PC-9 (cell line): ENCODE data around the gene EIF2AK2. TPM values are rescaled to one million over a fixed set of nuclear protein-coding genes. Genes with fewer than 3 reads are reported as not detected.

Experiments used
- BruUV-seq: library from RNA; stranded (reverse); fragments of 400-500 nt; replicated peaks from 2 replicates; lab custom pipeline; 2021; lab: Mats Ljungman, UMichigan
- CTCF ChIA-PET: fragments of 300-600 bp; sonication (Branson Sonifier 250); formaldehyde crosslinking; loops from one replicate; lab custom pipeline; 2022; ENCODE audit warnings: antibody characterized with exemption; lab: Charles Lee
- POLR2A ChIA-PET: fragments of 300-600 bp; sonication (Branson Sonifier 250); formaldehyde crosslinking; loops from one replicate; lab custom pipeline; 2022; ENCODE audit warnings: antibody characterized with exemption; ENCODE audit not compliant: unreplicated experiment; lab: Charles Lee
- DNase-seq, 2 experiments: peaks; one replicate each; pipeline versions ENCODE4 v3.0.0 to v3.0.0-alpha.2; 2015 to 2022; ENCODE audit warnings: mixed read lengths in 1 of 2
- H2AFZ ChIP-seq: fragments of 200-600 bp; sonication (generic); 2 replicates; pipeline ENCODE4 v1.8.1; 2017; ENCODE audit warnings: antibody characterized with exemption
- H3F3A ChIP-seq: fragments of 200-600 bp; sonication (generic); 2 replicates; pipeline ENCODE4 v1.8.1; 2017; ENCODE audit warnings: antibody characterized with exemption, mild to moderate bottlenecking, low read depth; ENCODE audit not compliant: insufficient read depth
- H3K27ac ChIP-seq: fragments of 200-600 bp; sonication (generic); 2 replicates; pipeline ENCODE4 v1.6.1; 2016; ENCODE audit warnings: mixed run types
- H3K27me3 ChIP-seq: fragments of 200-600 bp; sonication (generic); 2 replicates; pipeline ENCODE4 v1.6.1; 2016; ENCODE audit warnings: low read depth, mixed run types; ENCODE audit not compliant: insufficient read depth
- H3K36me3 ChIP-seq: fragments of 200-600 bp; sonication (generic); 2 replicates; pipeline ENCODE4 v1.6.1; 2016; ENCODE audit warnings: low read depth, mixed run types
- H3K4me1 ChIP-seq: fragments of 200-600 bp; sonication (generic); replicated peaks from 2 replicates; pipeline ENCODE4 v1.6.1; 2016; ENCODE audit warnings: mixed run types; ENCODE audit not compliant: insufficient read depth
- H3K4me2 ChIP-seq: fragments of 200-600 bp; sonication (generic); 2 replicates; pipeline ENCODE4 v1.6.1; 2017; ENCODE audit warnings: mixed run types
- H3K4me3 ChIP-seq: fragments of 200-600 bp; sonication (generic); 2 replicates; pipeline ENCODE4 v1.6.1; 2016; ENCODE audit warnings: mixed run types
- H3K79me2 ChIP-seq: fragments of 200-600 bp; sonication (generic); 2 replicates; pipeline ENCODE4 v1.6.1; 2017; ENCODE audit warnings: low read depth, mixed run types
- H3K9me2 ChIP-seq: fragments of 200-600 bp; sonication (generic); 2 replicates; pipeline ENCODE4 v1.8.1; 2017; ENCODE audit warnings: mild to moderate bottlenecking; ENCODE audit not compliant: insufficient read depth
- H3K9me3 ChIP-seq: fragments of 200-600 bp; sonication (generic); 2 replicates; pipeline ENCODE4 v1.8.1; 2016; ENCODE audit warnings: low read depth; ENCODE audit not compliant: insufficient read depth
- H4K20me1 ChIP-seq: fragments of 200-600 bp; sonication (generic); 2 replicates; pipeline ENCODE4 v1.8.1; 2017; ENCODE audit not compliant: insufficient read depth
- EZH2 ChIP-seq: fragments of 200-600 bp; sonication (generic); IDR thresholded peaks from 2 replicates; pipeline ENCODE4 v1.8.0; 2017; ENCODE audit warnings: antibody characterized with exemption, low read depth
- intact Hi-C: fragments of 100-400 bp; cut with micrococcal nuclease; formaldehyde crosslinking; loops from one replicate; pipeline ENCODE4 v1.10.0; 2022; ENCODE audit not compliant: unreplicated experiment
- total RNA-seq: library from RNA; stranded (reverse); gene quantifications from 2 replicates; pipeline ENCODE4 v1.2.3, GENCODE V29; 2021
- TF ChIP-seq, protein P1 (sequence below): fragments of 200-600 bp; sonication (generic); conservative IDR thresholded peaks from 2 replicates; pipeline ENCODE4 v1.6.1; 2017; ENCODE audit warnings: mixed run types, antibody characterized with exemption, mild to moderate bottlenecking, moderate library complexity

Gene EIF2AK2
- total RNA-seq, 1 experiment from 2014 or later, result 61.2 TPM

GRCh38 chr2:37190290-37190689 lies 33.5 kb upstream of the EIF2AK2 start:
- no peak for DNase-seq
- Histone ChIP-seq H3K79me2 (no peaks in the 10 kb centered on the region), H3K9me3 (no peaks in the 10 kb centered on the region; the same call in 1 of the 2 replicates), H3F3A (peaks cover 14% of the 10 kb centered on the region), H3K36me3 (no peaks in the 10 kb centered on the region), H3K27me3 (no peaks in the 10 kb centered on the region), H3K4me3 (no peak overlapping the region), H3K4me1 (peaks cover 19% of the 10 kb centered on the region), H3K4me2 (peak overlapping the region; percentile 29), H2AFZ (peak overlapping the region; percentile 10; the same call in 1 of the 2 replicates), H3K27ac (peak overlapping the region; percentile 65), H4K20me1 (no peaks in the 10 kb centered on the region), H3K9me2 (no peaks in the 10 kb centered on the region)
- ChIA-PET CTCF (no interaction called here), POLR2A (interaction anchor here (0.6 kb wide), 1 partner anchor 222 kb away, joined by 4 read pairs; no protein-coding TSS in a partner anchor)
- TF ChIP-seq EZH2, result no peak
- TF ChIP-seq, protein P1, sequence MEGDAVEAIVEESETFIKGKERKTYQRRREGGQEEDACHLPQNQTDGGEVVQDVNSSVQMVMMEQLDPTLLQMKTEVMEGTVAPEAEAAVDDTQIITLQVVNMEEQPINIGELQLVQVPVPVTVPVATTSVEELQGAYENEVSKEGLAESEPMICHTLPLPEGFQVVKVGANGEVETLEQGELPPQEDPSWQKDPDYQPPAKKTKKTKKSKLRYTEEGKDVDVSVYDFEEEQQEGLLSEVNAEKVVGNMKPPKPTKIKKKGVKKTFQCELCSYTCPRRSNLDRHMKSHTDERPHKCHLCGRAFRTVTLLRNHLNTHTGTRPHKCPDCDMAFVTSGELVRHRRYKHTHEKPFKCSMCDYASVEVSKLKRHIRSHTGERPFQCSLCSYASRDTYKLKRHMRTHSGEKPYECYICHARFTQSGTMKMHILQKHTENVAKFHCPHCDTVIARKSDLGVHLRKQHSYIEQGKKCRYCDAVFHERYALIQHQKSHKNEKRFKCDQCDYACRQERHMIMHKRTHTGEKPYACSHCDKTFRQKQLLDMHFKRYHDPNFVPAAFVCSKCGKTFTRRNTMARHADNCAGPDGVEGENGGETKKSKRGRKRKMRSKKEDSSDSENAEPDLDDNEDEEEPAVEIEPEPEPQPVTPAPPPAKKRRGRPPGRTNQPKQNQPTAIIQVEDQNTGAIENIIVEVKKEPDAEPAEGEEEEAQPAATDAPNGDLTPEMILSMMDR, result no peak
- intact Hi-C loops, result no loop called here
- BruUV-seq, result no TSS peak

- H3K9me3 ChIP-seq, result no peaks in the 10 kb centered on the region
- no peaks in the 10 kb centered on the region for H3K36me3 ChIP-seq
- no peaks in the 10 kb centered on the region for H3K79me2 ChIP-seq
- H3K4me1 ChIP-seq, result peaks cover 19% of the 10 kb centered on the region
- peak; percentile 52 to 92 for DNase-seq
- peak overlapping the region; percentile 65 for H3K27ac ChIP-seq
- H3K4me2 ChIP-seq, result peak overlapping the region; percentile 29
- peaks cover 14% of the 10 kb centered on the region for H3F3A ChIP-seq
- intact Hi-C loops, result no loop called here
- no TSS peak for BruUV-seq
- TF ChIP-seq, protein P1, result no peak
- no peak for TF ChIP-seq EZH2
- no peaks in the 10 kb centered on the region for H3K9me2 ChIP-seq
- no peaks in the 10 kb centered on the region for H4K20me1 ChIP-seq
- H3K27me3 ChIP-seq, result no peaks in the 10 kb centered on the region
- ChIA-PET POLR2A (interaction anchor here (0.6 kb wide), 1 partner anchor 222 kb away, joined by 4 read pairs; no protein-coding TSS in a partner anchor), CTCF (no interaction called here)
- no peak overlapping the region for H3K4me3 ChIP-seq
- peak overlapping the region; percentile 10; the same call in 1 of the 2 replicates for H2AFZ ChIP-seq
Measured at GRCh38 chr2:37189452-37190153, 32.8 kb upstream of the EIF2AK2 start.

DNA sequence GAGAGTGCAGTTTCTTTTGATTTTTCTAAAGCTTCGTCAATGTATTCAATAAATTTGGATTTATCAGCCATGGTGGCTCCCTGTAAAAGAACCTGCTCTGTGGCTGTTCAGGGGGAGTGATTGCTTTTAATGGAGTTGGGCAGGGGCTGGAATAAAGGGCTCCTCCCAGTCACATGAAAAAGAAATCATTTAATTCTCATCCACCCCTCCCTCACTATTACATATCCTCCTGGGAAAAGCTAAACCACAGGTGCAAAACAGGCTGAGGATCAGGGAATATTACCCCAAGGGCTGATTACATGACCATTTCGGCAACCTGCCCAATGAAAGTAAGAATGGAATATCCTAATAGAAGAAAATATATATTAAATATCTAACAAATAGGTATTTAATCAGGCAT lies 31.8 kb upstream of the EIF2AK2 start, which contains the start of gene SULT6B1:
Gene SULT6B1 (minus strand): TSS at position 101 of the 400 bp plus-strand sequence. CDS start 30 bp downstream, at position 71.
- no TSS peak for BruUV-seq
- Histone ChIP-seq H2AFZ (0 out of 2 replicates have a peak within 1 kb of the TSS, but pooled peaks have one; percentile 10), H3K9me2 (no peaks in the 10 kb centered on the region), H3K27ac (peak within 1 kb of the TSS; percentile 65), H3K79me2 (no peaks in the 10 kb centered on the region), H3K9me3 (no peaks in the 10 kb centered on the region), H3K4me3 (no peak within 1 kb of the TSS), H4K20me1 (no peaks in the 10 kb centered on the region), H3K4me2 (peak within 1 kb of the TSS; percentile 29; the same call in 1 of the 2 replicates), H3K36me3 (no peaks in the 10 kb centered on the region), H3K4me1 (peaks cover 19% of the 10 kb centered on the region), H3F3A (peaks cover 14% of the 10 kb centered on the region), H3K27me3 (no peaks in the 10 kb centered on the region)
- TF ChIP-seq EZH2, result no peak
- TF ChIP-seq, protein P1, result no peak
- no peak for DNase-seq
- ChIA-PET CTCF (no interaction called here), POLR2A (no interaction called here)
- intact Hi-C loops, result no loop called here
